H9 (cell line): ENCODE results near the gene NRG3. TPM values are rescaled to one million over a fixed set of nuclear protein-coding genes. Genes with fewer than 3 reads are reported as not detected.

Source experiments
- DNase-seq: peaks from one replicate; pipeline ENCODE4 v3.0.0-alpha.2; 2017
- H2AFZ ChIP-seq: one replicate; pipeline ENCODE4 v1.6.1; 2013; ENCODE audit warnings: mild to moderate bottlenecking, low read length, control low read depth, moderate library complexity
- H2AK5ac ChIP-seq: 2 replicates; pipeline ENCODE4 v1.6.1; 2013; ENCODE audit warnings: low read length, control low read depth, mixed read lengths; ENCODE audit not compliant: insufficient read length
- H2BK120ac ChIP-seq: one replicate; pipeline ENCODE4 v1.6.1; 2013; ENCODE audit warnings: low read depth, mild to moderate bottlenecking, low read length, control low read depth, inconsistent platforms; ENCODE audit not compliant: poor library complexity, severe bottlenecking
- H2BK12ac ChIP-seq: 2 replicates; pipeline ENCODE4 v1.6.1; 2013; ENCODE audit warnings: low read length, control low read depth, mixed read lengths, low read depth; ENCODE audit not compliant: insufficient read length
- H2BK15ac ChIP-seq: 2 replicates; pipeline ENCODE4 v1.6.1; 2013; ENCODE audit warnings: low read depth, low read length, control low read depth
- H2BK20ac ChIP-seq: one replicate; pipeline ENCODE4 v1.6.1; 2013; ENCODE audit warnings: low read depth, mild to moderate bottlenecking, low read length, control low read depth, inconsistent platforms; ENCODE audit not compliant: poor library complexity, severe bottlenecking
- H2BK5ac ChIP-seq: 2 replicates; pipeline ENCODE4 v1.6.1; 2013; ENCODE audit warnings: low read length, control low read depth, mixed read lengths; ENCODE audit not compliant: insufficient read length
- H3K14ac ChIP-seq: 2 replicates; pipeline ENCODE4 v1.6.1; 2013; ENCODE audit warnings: low read length, control low read depth; ENCODE audit not compliant: insufficient read depth
- H3K18ac ChIP-seq: 2 replicates; pipeline ENCODE4 v1.6.1; 2013; ENCODE audit warnings: low read depth, mild to moderate bottlenecking, mixed read lengths, low read length, control low read depth; ENCODE audit not compliant: insufficient read length
- H3K23ac ChIP-seq: 2 replicates; pipeline ENCODE4 v1.6.1; 2013; ENCODE audit warnings: low read length, control low read depth, mixed read lengths, low read depth; ENCODE audit not compliant: insufficient read length
- H3K23me2 ChIP-seq: 2 replicates; pipeline ENCODE4 v1.6.1; 2013; ENCODE audit warnings: low read depth, mild to moderate bottlenecking, mixed read lengths, low read length, control low read depth; ENCODE audit not compliant: insufficient read length, poor library complexity, severe bottlenecking
- H3K27ac ChIP-seq: 2 replicates; pipeline ENCODE4 v1.5.1; 2013; ENCODE audit warnings: low read length, control low read depth, mixed read lengths, low read depth; ENCODE audit not compliant: insufficient read length
- H3K27me3 ChIP-seq: 2 replicates; pipeline ENCODE4 v1.6.1; 2013; ENCODE audit warnings: low read length, control low read depth, inconsistent platforms; ENCODE audit not compliant: insufficient read depth
- H3K4ac ChIP-seq: 2 replicates; pipeline ENCODE4 v1.6.1; 2013; ENCODE audit warnings: low read depth, mild to moderate bottlenecking, control low read depth, inconsistent platforms, low read length, moderate library complexity
- H3K4me1 ChIP-seq: 2 replicates; pipeline ENCODE4 v1.6.1; 2013; ENCODE audit warnings: low read length, control low read depth, inconsistent platforms; ENCODE audit not compliant: insufficient read depth
- H3K4me2 ChIP-seq: 2 replicates; pipeline ENCODE4 v1.6.1; 2013; ENCODE audit warnings: low read length, control low read depth, mixed read lengths; ENCODE audit not compliant: insufficient read length, insufficient read depth
- H3K56ac ChIP-seq: 2 replicates; pipeline ENCODE4 v1.6.1; 2013; ENCODE audit warnings: low read depth, mild to moderate bottlenecking, mixed read lengths, low read length, control low read depth; ENCODE audit not compliant: insufficient read length
- H3K79me1 ChIP-seq: 2 replicates; pipeline ENCODE4 v1.6.1; 2013; ENCODE audit warnings: low read depth, mild to moderate bottlenecking, moderate library complexity, low read length, control low read depth, inconsistent platforms; ENCODE audit not compliant: insufficient read depth, poor library complexity, severe bottlenecking
- H3K79me2 ChIP-seq: 2 replicates; pipeline ENCODE4 v1.6.1; 2013; ENCODE audit warnings: low read length, control low read depth, inconsistent platforms; ENCODE audit not compliant: insufficient read depth
- H3K9ac ChIP-seq: 2 replicates; pipeline ENCODE4 v1.6.1; 2013; ENCODE audit warnings: low read length, control low read depth, mixed read lengths; ENCODE audit not compliant: insufficient read length; ENCODE audit errors: extremely low read depth
- H3K9me3 ChIP-seq: one replicate; pipeline ENCODE4 v1.6.1; 2013; ENCODE audit warnings: low read depth, low read length, inconsistent platforms; ENCODE audit not compliant: control insufficient read depth
- H3T11ph ChIP-seq: one replicate; pipeline ENCODE4 v1.6.1; 2013; ENCODE audit warnings: mild to moderate bottlenecking, low read length, control low read depth, inconsistent platforms
- H4K20me1 ChIP-seq: one replicate; pipeline ENCODE4 v1.6.1; 2013; ENCODE audit not compliant: control insufficient read depth, insufficient read length, insufficient read depth
- H4K5ac ChIP-seq: 2 replicates; pipeline ENCODE4 v1.6.1; 2013; ENCODE audit warnings: low read depth, mild to moderate bottlenecking, mixed read lengths, low read length, control low read depth; ENCODE audit not compliant: insufficient read length
- H4K8ac ChIP-seq: replicated peaks from 2 replicates; pipeline ENCODE4 v1.6.1; 2013; ENCODE audit warnings: low read length, control low read depth, mixed read lengths, low read depth; ENCODE audit not compliant: insufficient read length
- H4K91ac ChIP-seq: 2 replicates; pipeline ENCODE4 v1.6.1; 2013; ENCODE audit warnings: low read depth, mild to moderate bottlenecking, moderate library complexity, mixed read lengths, low read length, control low read depth; ENCODE audit not compliant: insufficient read length
- H3K27ac Mint-ChIP-seq, 3 experiments: 2 replicates in 2 of 3; 3 replicates in 1 of 3; pipeline ENCODE4 v1.8.0; 2020 to 2021; ENCODE audit warnings: mixed read lengths in 3 of 3, mild to moderate bottlenecking in 1 of 3, moderate library complexity in 1 of 3
- H3K27me3 Mint-ChIP-seq: 2 replicates; pipeline ENCODE4 v1.8.0; 2021; ENCODE audit warnings: low read depth, mild to moderate bottlenecking, moderate library complexity, mixed read lengths
- H3K36me3 Mint-ChIP-seq, 3 experiments: 2 replicates in 2 of 3; 3 replicates in 1 of 3; pipeline ENCODE4 v1.8.0; 2020 to 2021; ENCODE audit warnings: low read depth in 3 of 3, mixed read lengths in 3 of 3; ENCODE audit not compliant: insufficient read depth in 1 of 3
- H3K4me1 Mint-ChIP-seq, 2 experiments: 2 replicates each; pipeline ENCODE4 v1.8.0; 2020; ENCODE audit warnings: mixed read lengths in 2 of 2
- H3K4me3 Mint-ChIP-seq, 2 experiments: 2 replicates in 1 of 2; 3 replicates in 1 of 2; pipeline ENCODE4 v1.8.0; 2020 to 2021; ENCODE audit warnings: mild to moderate bottlenecking in 2 of 2, mixed read lengths in 2 of 2, moderate library complexity in 1 of 2
- H3K9me3 Mint-ChIP-seq, 2 experiments: 2 replicates in 1 of 2; 3 replicates in 1 of 2; pipeline ENCODE4 v1.8.0; 2020; ENCODE audit warnings: mild to moderate bottlenecking in 2 of 2, mixed read lengths in 2 of 2, moderate library complexity in 1 of 2
- CTCF ChIP-seq: fragments of 200-600 bp; sonication (generic); conservative IDR thresholded peaks from 3 replicates; pipeline ENCODE4 v1.8.0; 2021; ENCODE audit warnings: antibody characterized with exemption, mild to moderate bottlenecking
- total RNA-seq: library from RNA; stranded (reverse); gene quantifications from 2 replicates; pipeline ENCODE4 v1.2.1, GENCODE V29; 2021

The NRG3 gene
- total RNA-seq, 1 experiment from 2014 or later, result 1.6 TPM

GRCh38 chr10:81863771-81864170 is 11.2 kb upstream of the NRG3 start:
- H2BK120ac ChIP-seq, result no peak overlapping the region
- no peak overlapping the region for H3K27ac ChIP-seq
- no peak overlapping the region for H2AK5ac ChIP-seq
- Mint-ChIP-seq H3K27ac (no peak overlapping the region), H3K36me3 (peaks cover 6 to 27% (median 10%) of the 10 kb centered on the region in 3 experiments; a peak in 5 of 7 replicates), H3K4me1 (peaks cover 11 to 12% of the 10 kb centered on the region in 2 experiments), H3K9me3 (peaks cover 20 to 25% of the 10 kb centered on the region in 2 experiments), H3K27me3 (peaks cover 3% of the 10 kb centered on the region), H3K4me3 (no peak overlapping the region)
- H3K23ac ChIP-seq, result no peak overlapping the region
- no peak overlapping the region for H2BK12ac ChIP-seq
- no peak overlapping the region for H2AFZ ChIP-seq
- H3K9me3 ChIP-seq, result no peaks in the 10 kb centered on the region
- H3K79me2 ChIP-seq, result no peaks in the 10 kb centered on the region
- no peak overlapping the region for H3T11ph ChIP-seq
- H3K18ac ChIP-seq, result no peak overlapping the region
- H3K4me1 ChIP-seq, result no peaks in the 10 kb centered on the region
- no peak overlapping the region for H2BK20ac ChIP-seq
- no peak for DNase-seq
- H4K20me1 ChIP-seq, result no peaks in the 10 kb centered on the region
- H3K4me2 ChIP-seq, result no peak overlapping the region
- no peak for TF ChIP-seq CTCF
- no peak overlapping the region for H4K5ac ChIP-seq
- no peaks in the 10 kb centered on the region for H3K79me1 ChIP-seq
- no peaks in the 10 kb centered on the region for H3K27me3 ChIP-seq
- H3K4ac ChIP-seq, result no peak overlapping the region
- no peak overlapping the region for H3K56ac ChIP-seq
- H4K91ac ChIP-seq, result no peak overlapping the region
- H3K23me2 ChIP-seq, result no peaks in the 10 kb centered on the region
- H3K9ac ChIP-seq, result no peak overlapping the region
- H4K8ac ChIP-seq, result no peak overlapping the region
- H2BK5ac ChIP-seq, result no peak overlapping the region
- H3K14ac ChIP-seq, result no peak overlapping the region
- no peak overlapping the region for H2BK15ac ChIP-seq
